ENCODE data around the gene KIAA1210. TPM values are rescaled to one million over a fixed set of nuclear protein-coding genes. Genes with fewer than 3 reads are reported as not detected.
A peak's percentile ranks its signal among the peaks of the same experiment; 100 is the strongest.

Gene KIAA1210
- total RNA-seq, 1 donor from 2014 or later: not detected

- Mint-ChIP-seq H3K36me3 (ENCODE audit: low read depth) (no peaks in the 10 kb centered on the region), H3K4me3 (ENCODE audit: unreplicated experiment) (no peak overlapping the region), H3K27ac (ENCODE audit: unreplicated experiment) (no peak overlapping the region), H3K9me3 (ENCODE audit: low read depth) (peaks cover 3% of the 10 kb centered on the region), H3K27me3 (ENCODE audit: low read depth) (no peaks in the 10 kb centered on the region), H3K4me1 (ENCODE audit: low read depth) (peaks cover 7% of the 10 kb centered on the region)
- no peak for DNase-seq (ENCODE audit: low spot score)
- peak; percentile 80 for TF ChIP-seq CTCF (IDR thresholded peaks at IDR 0.05)
These were observed 60.4 kb downstream of the KIAA1210 start for GRCh38 chrX:119067023-119067739.

GRCh38 chrX:119063428-119063827 is 64.2 kb downstream of the KIAA1210 start:
- Mint-ChIP-seq H3K27me3 (ENCODE audit: low read depth) (no peaks in the 10 kb centered on the region), H3K4me1 (ENCODE audit: low read depth) (peaks cover 7% of the 10 kb centered on the region), H3K36me3 (ENCODE audit: low read depth) (no peaks in the 10 kb centered on the region), H3K9me3 (ENCODE audit: low read depth) (peaks cover 7% of the 10 kb centered on the region), H3K4me3 (ENCODE audit: unreplicated experiment) (no peak overlapping the region), H3K27ac (ENCODE audit: unreplicated experiment) (no peak overlapping the region)
- DNase-seq (ENCODE audit: low spot score): no peak
- TF ChIP-seq CTCF (IDR thresholded peaks at IDR 0.05): no peak

GRCh38 chrX:119062750-119063374 is 64.8 kb downstream of the KIAA1210 start:
- peaks cover 7% of the 10 kb centered on the region for H3K9me3 Mint-ChIP-seq (ENCODE audit: low read depth)
- no peaks in the 10 kb centered on the region for H3K36me3 Mint-ChIP-seq (ENCODE audit: low read depth)
- peaks cover 7% of the 10 kb centered on the region for H3K4me1 Mint-ChIP-seq (ENCODE audit: low read depth)
- no peak for TF ChIP-seq CTCF (IDR thresholded peaks at IDR 0.05)
- H3K4me3 Mint-ChIP-seq (ENCODE audit: unreplicated experiment): no peak overlapping the region
- no peaks in the 10 kb centered on the region for H3K27me3 Mint-ChIP-seq (ENCODE audit: low read depth)
- no peak for DNase-seq (ENCODE audit: low spot score)
- H3K27ac Mint-ChIP-seq (ENCODE audit: unreplicated experiment): no peak overlapping the region

- DNase-seq (ENCODE audit: low spot score): no peak
- Mint-ChIP-seq H3K27ac (ENCODE audit: unreplicated experiment) (no peak overlapping the region), H3K9me3 (ENCODE audit: low read depth) (peaks cover 6% of the 10 kb centered on the region), H3K27me3 (ENCODE audit: low read depth) (peaks cover under 1% of the 10 kb centered on the region), H3K4me1 (ENCODE audit: low read depth) (no peaks in the 10 kb centered on the region), H3K4me3 (ENCODE audit: unreplicated experiment) (no peak overlapping the region), H3K36me3 (ENCODE audit: low read depth) (no peaks in the 10 kb centered on the region)
- TF ChIP-seq CTCF (IDR thresholded peaks at IDR 0.05): no peak
These were observed 71.9 kb downstream of the KIAA1210 start for GRCh38 chrX:119055687-119056086.

GRCh38 chrX:119045884-119046283 is 81.7 kb downstream of the KIAA1210 start:
- Mint-ChIP-seq H3K9me3 (ENCODE audit: low read depth) (peaks cover 28% of the 10 kb centered on the region), H3K36me3 (ENCODE audit: low read depth) (no peaks in the 10 kb centered on the region), H3K27ac (ENCODE audit: unreplicated experiment) (no peak overlapping the region), H3K4me3 (ENCODE audit: unreplicated experiment) (no peak overlapping the region), H3K4me1 (ENCODE audit: low read depth) (peaks cover 10% of the 10 kb centered on the region), H3K27me3 (ENCODE audit: low read depth) (peaks cover 3% of the 10 kb centered on the region)
- TF ChIP-seq CTCF (IDR thresholded peaks at IDR 0.05): no peak
- no peak for DNase-seq (ENCODE audit: low spot score)

All from chondrocyte (in vitro differentiated cells).